HEK293 (cell line): ENCODE data around the gene PBX3.

Source experiments
- CTCF ChIA-PET: fragments of 350-600 bp; formaldehyde crosslinking; extraction: SDS; loops from one replicate; lab custom pipeline; 2021; ENCODE audit warnings: antibody characterized with exemption; lab: Yijun Ruan, JAX
- POLR2A ChIA-PET: fragments of 300-600 bp; formaldehyde crosslinking; extraction: SDS; loops from one replicate; lab custom pipeline; 2020; ENCODE audit warnings: antibody characterized with exemption, inconsistent platforms; lab: Yijun Ruan, JAX
- H3K27ac ChIP-seq: fragments of 200-500 bp; sonication (Bioruptor generic); 2 replicates; pipeline ENCODE4 v1.5.1; 2014; ENCODE audit warnings: low read depth, low read length, control low read depth, inconsistent platforms; ENCODE audit errors: extremely low read depth
- H3K36me3 ChIP-seq, 2 experiments: fragments of 200-500 bp in 1 of 2; sonication (Bioruptor generic) in 1 of 2; 1 replicate in 1 of 2; 2 replicates in 1 of 2; pipeline ENCODE4 v1.5.1; 2014 to 2017; ENCODE audit warnings: inconsistent platforms in 2 of 2, low read length in 2 of 2; ENCODE audit not compliant: control insufficient read depth in 2 of 2, insufficient read depth in 1 of 2
- H3K4me1 ChIP-seq: fragments of 200-500 bp; sonication (Bioruptor generic); 2 replicates; pipeline ENCODE4 v1.5.1; 2014; ENCODE audit warnings: mild to moderate bottlenecking, low read length, inconsistent platforms; ENCODE audit not compliant: control insufficient read depth, insufficient read depth
- H3K4me3 ChIP-seq: 2 replicates; pipeline ENCODE4 v1.5.1; 2011; ENCODE audit warnings: low read depth, mild to moderate bottlenecking, control low read depth, low read length, moderate library complexity
- H3K9me3 ChIP-seq: fragments of 200-500 bp; sonication (Bioruptor generic); 2 replicates; pipeline ENCODE4 v1.5.1; 2014; ENCODE audit warnings: low read depth, low read length, inconsistent platforms; ENCODE audit not compliant: control insufficient read depth, insufficient read depth
- GLI2 ChIP-seq: fragments of 450-650 bp; formaldehyde crosslinking; IDR thresholded peaks from 2 replicates; pipeline ENCODE4; 2017; ENCODE audit warnings: missing biosample characterization, missing genetic modification characterization, low read depth, borderline replicate concordance
- MEIS1 ChIP-seq: sonication (generic); formaldehyde crosslinking; IDR thresholded peaks from 2 replicates; pipeline ENCODE4 v1.8.1; 2022; ENCODE audit warnings: missing genetic modification reagents, mild to moderate bottlenecking, borderline replicate concordance
- OSR2 ChIP-seq: fragments of 450-650 bp; formaldehyde crosslinking; IDR thresholded peaks from 2 replicates; pipeline ENCODE4 v1.5.1; 2016; ENCODE audit warnings: missing biosample characterization, missing genetic modification characterization
- SETDB1 ChIP-seq: IDR thresholded peaks from one replicate; pipeline ENCODE4 v1.6.1; 2017; ENCODE audit warnings: mild to moderate bottlenecking, low read length, moderate library complexity, mixed read lengths; ENCODE audit not compliant: insufficient read length
- TRIM28 ChIP-seq: IDR thresholded peaks from 2 replicates; pipeline ENCODE4 v1.6.1; 2011; ENCODE audit warnings: low read length, control low read depth, borderline replicate concordance
- ZBTB1 ChIP-seq: fragments of 450-650 bp; formaldehyde crosslinking; IDR thresholded peaks from 2 replicates; pipeline ENCODE4 v1.5.1; 2016; ENCODE audit warnings: missing biosample characterization, missing genetic modification characterization
- ZFP37 ChIP-seq: fragments of 450-650 bp; formaldehyde crosslinking; IDR thresholded peaks from 2 replicates; pipeline ENCODE4 v1.5.1; 2016; ENCODE audit warnings: missing biosample characterization, missing genetic modification characterization
- ZFP69B ChIP-seq: fragments of 450-650 bp; formaldehyde crosslinking; IDR thresholded peaks from 2 replicates; pipeline ENCODE4 v1.5.1; 2016; ENCODE audit warnings: missing biosample characterization, missing genetic modification characterization
- ZIC2 ChIP-seq: fragments of 450-650 bp; formaldehyde crosslinking; IDR thresholded peaks from 2 replicates; pipeline ENCODE4 v1.5.1; 2016; ENCODE audit warnings: missing biosample characterization, missing genetic modification characterization
- ZNF132 ChIP-seq: fragments of 450-650 bp; formaldehyde crosslinking; IDR thresholded peaks from 2 replicates; pipeline ENCODE4 v1.5.1; 2017; ENCODE audit warnings: missing biosample characterization, missing genetic modification characterization, borderline replicate concordance
- ZNF174 ChIP-seq: fragments of 450-650 bp; formaldehyde crosslinking; IDR thresholded peaks from 2 replicates; pipeline ENCODE4 v1.5.0; 2017; ENCODE audit warnings: missing biosample characterization, mild to moderate bottlenecking, missing genetic modification characterization
- ZNF175 ChIP-seq: fragments of 450-650 bp; formaldehyde crosslinking; IDR thresholded peaks from 2 replicates; pipeline ENCODE4 v1.5.1; 2016; ENCODE audit warnings: missing biosample characterization, missing genetic modification characterization
- ZNF239 ChIP-seq: fragments of 450-650 bp; formaldehyde crosslinking; IDR thresholded peaks from 2 replicates; pipeline ENCODE4 v1.5.1; 2016; ENCODE audit warnings: missing biosample characterization, missing genetic modification characterization
- ZNF302 ChIP-seq: fragments of 450-650 bp; formaldehyde crosslinking; IDR thresholded peaks from 2 replicates; pipeline ENCODE4 v1.5.1; 2016; ENCODE audit warnings: missing biosample characterization, missing genetic modification characterization, low read depth
- ZNF473 ChIP-seq: fragments of 450-650 bp; formaldehyde crosslinking; IDR thresholded peaks from 2 replicates; pipeline ENCODE4 v1.5.1; 2017; ENCODE audit warnings: missing biosample characterization, missing genetic modification characterization
- ZNF501 ChIP-seq: fragments of 450-650 bp; formaldehyde crosslinking; IDR thresholded peaks from 2 replicates; pipeline ENCODE4 v1.5.1; 2016; ENCODE audit warnings: missing biosample characterization, missing genetic modification characterization
- ZNF830 ChIP-seq: fragments of 450-650 bp; IDR thresholded peaks from 2 replicates; pipeline ENCODE4 v1.5.0; 2018; ENCODE audit warnings: missing biosample characterization, missing genetic modification characterization, low read depth, mild to moderate bottlenecking, moderate library complexity
- ZXDB ChIP-seq: fragments of 450-650 bp; formaldehyde crosslinking; IDR thresholded peaks from 2 replicates; pipeline ENCODE4 v1.5.1; 2016; ENCODE audit warnings: missing biosample characterization, missing genetic modification characterization
- TF ChIP-seq, protein P1 (sequence below): fragments of 450-650 bp; formaldehyde crosslinking; IDR thresholded peaks from 2 replicates; pipeline ENCODE4 v1.5.1; 2017; ENCODE audit warnings: missing biosample characterization, missing genetic modification characterization

Gene PBX3

DNA sequence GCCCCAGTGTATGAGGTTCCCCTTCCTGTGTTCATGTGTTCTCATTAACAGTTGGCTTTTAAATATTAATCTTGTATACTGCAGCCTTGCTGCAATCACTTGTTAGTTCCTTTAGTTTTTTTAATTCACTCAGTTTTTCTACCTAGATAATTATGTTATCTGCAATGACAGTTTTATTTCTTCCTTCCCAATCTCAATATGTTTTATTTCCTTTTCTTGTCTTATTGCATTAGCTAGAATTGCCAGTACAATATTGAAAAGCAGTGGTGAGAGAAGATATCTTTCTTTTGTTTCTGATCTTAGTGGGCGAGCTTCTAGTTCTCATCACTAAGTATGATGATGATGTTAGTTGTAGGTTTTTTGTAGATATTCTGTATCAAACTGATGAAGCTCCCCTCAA, 232.2 kb downstream of the PBX3 start:
- Histone ChIP-seq H3K9me3 (no peaks in the 10 kb centered on the region; the same call in 1 of the 2 replicates), H3K36me3 (no peaks in the 10 kb centered on the region), H3K4me3 (no peak overlapping the region), H3K27ac (no peak overlapping the region), H3K4me1 (no peaks in the 10 kb centered on the region)
- ChIA-PET CTCF (interaction anchor here (0.9 kb wide), 1 partner anchor 365 kb away, joined by 3 read pairs; no protein-coding TSS in a partner anchor), POLR2A (no interaction called here)
- TF ChIP-seq ZNF302 (tag by site-specific recombination) (no peak), ZNF132 (tag by site-specific recombination) (no peak), SETDB1 (peak; percentile 81), ZIC2 (tag by site-specific recombination) (no peak)

DNA sequence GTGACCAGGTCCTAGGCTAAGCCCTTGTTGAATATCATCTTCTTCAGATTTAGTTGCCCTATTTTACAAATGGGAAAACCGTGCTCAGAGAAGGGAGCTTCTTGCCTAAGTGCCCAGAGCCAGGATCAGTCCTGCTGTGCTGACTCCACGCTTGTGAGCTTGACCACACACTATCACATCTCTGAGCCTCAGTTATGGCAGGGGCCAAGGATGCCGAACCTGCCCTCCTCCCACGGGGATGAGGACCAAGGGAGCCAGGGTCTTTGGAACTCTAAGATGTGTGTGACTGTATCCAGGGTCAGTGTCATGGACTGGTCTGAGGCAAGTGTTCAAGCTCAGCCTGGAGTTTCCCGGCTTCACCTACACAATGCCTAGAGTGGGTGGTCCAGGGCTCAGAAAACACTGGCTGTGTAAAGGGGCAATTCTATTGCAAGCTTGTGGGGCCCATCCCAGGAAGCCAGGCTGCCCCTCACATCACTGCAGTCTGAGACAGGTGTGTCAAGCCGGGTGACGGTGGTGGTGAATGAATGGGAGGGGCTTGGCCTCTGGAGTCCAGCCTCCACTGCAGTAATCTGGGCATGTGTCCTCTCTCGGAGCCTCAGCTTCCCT, 235.7 kb downstream of the PBX3 start:
- TF ChIP-seq ZNF175 (tag by site-specific recombination) (no peak), ZFP69B (tag by site-specific recombination) (0 out of 2 replicates have a peak, but pooled peaks have one; percentile 26)
- ChIA-PET POLR2A (no interaction called here), CTCF (no interaction called here)
- Histone ChIP-seq H3K36me3 (no peaks in the 10 kb centered on the region), H3K4me3 (no peak overlapping the region), H3K4me1 (no peaks in the 10 kb centered on the region), H3K9me3 (no peaks in the 10 kb centered on the region), H3K27ac (no peak overlapping the region)

DNA sequence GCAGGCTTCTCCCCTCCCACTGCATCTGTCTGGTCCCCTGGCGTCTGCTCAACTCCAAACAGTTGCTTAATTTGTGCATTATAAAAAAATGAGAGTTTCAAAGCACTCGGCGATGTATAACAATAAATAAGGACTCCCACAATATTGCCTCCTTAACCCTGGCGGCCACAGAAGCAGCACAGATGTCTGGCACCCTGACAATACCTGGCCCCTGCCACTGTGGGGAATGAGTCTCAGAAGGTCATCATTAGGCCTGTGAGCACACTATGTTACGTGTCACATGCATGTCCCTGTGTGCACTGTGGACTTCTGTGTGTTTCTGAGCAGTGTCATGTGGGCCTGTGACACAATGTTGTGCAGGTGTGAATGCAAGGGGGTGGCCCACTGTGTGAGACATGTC, 236.5 kb downstream of the PBX3 start:
- CTCF ChIA-PET = no interaction called here
- no peak overlapping the region for H3K27ac ChIP-seq
- no peak for TF ChIP-seq GLI2 (tag by site-specific recombination)
- no peak for TF ChIP-seq MEIS1 (CRISPR knock-in tag)
- TF ChIP-seq TRIM28 = no peak
- no peak for TF ChIP-seq ZNF830 (tag by site-specific recombination)
- TF ChIP-seq ZFP37 = no peak
- TF ChIP-seq, protein P1, sequence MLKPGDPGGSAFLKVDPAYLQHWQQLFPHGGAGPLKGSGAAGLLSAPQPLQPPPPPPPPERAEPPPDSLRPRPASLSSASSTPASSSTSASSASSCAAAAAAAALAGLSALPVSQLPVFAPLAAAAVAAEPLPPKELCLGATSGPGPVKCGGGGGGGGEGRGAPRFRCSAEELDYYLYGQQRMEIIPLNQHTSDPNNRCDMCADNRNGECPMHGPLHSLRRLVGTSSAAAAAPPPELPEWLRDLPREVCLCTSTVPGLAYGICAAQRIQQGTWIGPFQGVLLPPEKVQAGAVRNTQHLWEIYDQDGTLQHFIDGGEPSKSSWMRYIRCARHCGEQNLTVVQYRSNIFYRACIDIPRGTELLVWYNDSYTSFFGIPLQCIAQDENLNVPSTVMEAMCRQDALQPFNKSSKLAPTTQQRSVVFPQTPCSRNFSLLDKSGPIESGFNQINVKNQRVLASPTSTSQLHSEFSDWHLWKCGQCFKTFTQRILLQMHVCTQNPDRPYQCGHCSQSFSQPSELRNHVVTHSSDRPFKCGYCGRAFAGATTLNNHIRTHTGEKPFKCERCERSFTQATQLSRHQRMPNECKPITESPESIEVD = no peak
- TF ChIP-seq ZXDB = no peak
- TF ChIP-seq ZNF239 = no peak
- no peak for TF ChIP-seq ZNF174 (tag by site-specific recombination)
- no peak for TF ChIP-seq ZNF473 (tag by site-specific recombination)
- TF ChIP-seq ZNF501 = no peak
- no peak overlapping the region for H3K4me3 ChIP-seq
- H3K9me3 ChIP-seq = no peaks in the 10 kb centered on the region
- H3K4me1 ChIP-seq = no peaks in the 10 kb centered on the region
- no peaks in the 10 kb centered on the region for H3K36me3 ChIP-seq
- POLR2A ChIA-PET = interaction anchor here (0.7 kb wide), 2 partner anchors 177 to 357 kb away, joined by 4 to 12 read pairs; no protein-coding TSS in a partner anchor

DNA sequence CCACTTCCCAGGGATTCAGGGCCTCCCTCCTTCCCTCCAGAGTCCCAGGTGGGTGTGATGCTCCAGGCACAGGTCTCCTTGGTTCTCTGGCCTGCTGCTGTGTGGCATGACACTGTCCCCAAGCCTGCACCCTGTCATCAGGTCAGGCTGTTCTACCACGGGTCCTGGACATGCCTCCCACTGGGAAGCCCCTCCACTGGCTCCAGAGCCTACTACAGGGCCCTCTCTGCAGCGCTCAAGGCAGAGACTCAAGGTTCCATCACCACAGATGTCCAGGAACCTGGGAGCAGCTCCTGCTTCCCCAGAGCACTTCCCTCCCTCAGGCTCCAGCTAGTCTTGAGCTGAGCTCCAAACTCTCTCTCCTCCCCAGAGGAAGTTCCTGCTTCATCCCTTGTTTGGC, 237.3 kb downstream of the PBX3 start:
- H3K36me3 ChIP-seq = no peaks in the 10 kb centered on the region
- no peak overlapping the region for H3K4me3 ChIP-seq
- TF ChIP-seq OSR2 (tag by site-specific recombination) (no peak), ZBTB1 (no peak)
- no peaks in the 10 kb centered on the region for H3K4me1 ChIP-seq
- no peak overlapping the region for H3K27ac ChIP-seq
- no peaks in the 10 kb centered on the region for H3K9me3 ChIP-seq
- ChIA-PET POLR2A (interaction anchor here (0.7 kb wide), 2 partner anchors 178 to 356 kb away, joined by 4 to 12 read pairs; no protein-coding TSS in a partner anchor), CTCF (no interaction called here)
